HEK293 (cell line): Measurements from ENCODE around the gene EGR2.

Experiments used
- CTCF ChIP-seq: fragments of 450-650 bp; formaldehyde crosslinking; IDR thresholded peaks from 2 replicates; pipeline ENCODE4 v1.5.1; 2016; ENCODE audit warnings: missing biosample characterization, missing genetic modification characterization
- KLF10 ChIP-seq: fragments of 450-650 bp; IDR thresholded peaks from 2 replicates; pipeline ENCODE4 v1.5.1; 2018; ENCODE audit warnings: missing biosample characterization, mild to moderate bottlenecking, missing genetic modification characterization
- OVOL3 ChIP-seq: fragments of 450-650 bp; formaldehyde crosslinking; IDR thresholded peaks from 2 replicates; pipeline ENCODE4 v1.5.1; 2016; ENCODE audit warnings: missing biosample characterization, missing genetic modification characterization
- REST ChIP-seq: fragments of 450-650 bp; formaldehyde crosslinking; IDR thresholded peaks from 2 replicates; pipeline ENCODE4 v1.5.1; 2016; ENCODE audit warnings: missing biosample characterization, missing genetic modification characterization
- TSHZ1 ChIP-seq: fragments of 450-650 bp; formaldehyde crosslinking; IDR thresholded peaks from 2 replicates; pipeline ENCODE4 v1.5.1; 2016; ENCODE audit warnings: missing biosample characterization, missing genetic modification characterization, borderline replicate concordance
- YY2 ChIP-seq: fragments of 450-650 bp; formaldehyde crosslinking; IDR thresholded peaks from 2 replicates; pipeline ENCODE4 v1.5.1; 2016; ENCODE audit warnings: missing biosample characterization, missing genetic modification characterization
- ZBTB10 ChIP-seq: fragments of 450-650 bp; formaldehyde crosslinking; IDR thresholded peaks from 2 replicates; pipeline ENCODE4 v1.5.1; 2016; ENCODE audit warnings: missing biosample characterization, missing genetic modification characterization
- ZBTB17 ChIP-seq: fragments of 450-650 bp; formaldehyde crosslinking; IDR thresholded peaks from 2 replicates; pipeline ENCODE4 v1.5.1; 2016; ENCODE audit warnings: missing biosample characterization, missing genetic modification characterization
- ZNF138 ChIP-seq: fragments of 450-650 bp; formaldehyde crosslinking; IDR thresholded peaks from 2 replicates; pipeline ENCODE4 v1.5.1; 2016; ENCODE audit warnings: missing biosample characterization, missing genetic modification characterization, borderline replicate concordance
- ZNF18 ChIP-seq: fragments of 450-650 bp; formaldehyde crosslinking; IDR thresholded peaks from 2 replicates; pipeline ENCODE4 v1.5.1; 2016; ENCODE audit warnings: missing biosample characterization, missing genetic modification characterization
- ZNF274 ChIP-seq, 2 experiments: fragments of 200-500 bp in 1 of 2; fragments of 450-650 bp in 1 of 2; sonication (Bioruptor generic) in 1 of 2; formaldehyde crosslinking in 1 of 2; IDR thresholded peaks; 2 replicates each; pipeline versions ENCODE4 v1.5.1 to v1.6.1; 2014 to 2016; ENCODE audit warnings: borderline replicate concordance in 1 of 2, inconsistent platforms in 1 of 2, low read length in 1 of 2, missing biosample characterization in 1 of 2, missing genetic modification characterization in 1 of 2
- ZNF580 ChIP-seq: fragments of 450-650 bp; formaldehyde crosslinking; IDR thresholded peaks from 2 replicates; pipeline ENCODE4 v1.5.1; 2016; ENCODE audit warnings: missing biosample characterization, missing genetic modification characterization

GRCh38 chr10:62852961-62853702 lies 37.0 kb upstream of the EGR2 start:
- TF ChIP-seq ZBTB10 (tag by site-specific recombination), result no peak
- no peak for TF ChIP-seq YY2 (tag by site-specific recombination)
- no peak for TF ChIP-seq ZNF580 (tag by site-specific recombination)
- no peak for TF ChIP-seq ZNF274 (IDR thresholded peaks at IDR 0.05; ENCODE audit: low read length)
- no peak for TF ChIP-seq ZNF274 (tag by site-specific recombination; IDR thresholded peaks at IDR 0.05; ENCODE audit: borderline replicate concordance)
- no peak for TF ChIP-seq ZNF138 (tag by site-specific recombination)
- TF ChIP-seq CTCF (tag by site-specific recombination), result no peak
- no peak for TF ChIP-seq REST (tag by site-specific recombination)
- no peak for TF ChIP-seq ZBTB17 (tag by site-specific recombination)
- TF ChIP-seq TSHZ1 (tag by site-specific recombination), result no peak
- no peak for TF ChIP-seq OVOL3
- TF ChIP-seq KLF10 (tag by site-specific recombination), result no peak
- no peak for TF ChIP-seq ZNF18 (tag by site-specific recombination)
